ENCODE data around the gene SIGLEC1. TPM values are rescaled to one million over a fixed set of nuclear protein-coding genes. Genes with fewer than 3 reads are reported as not detected.
A peak's percentile ranks its signal among the peaks of the same experiment; 100 is the strongest.

Gene SIGLEC1
- total and polyA plus RNA-seq, 2 donors (not counting 3 experiments of a cell fraction or from before 2014, with no cell fraction given), result not detected

DNA sequence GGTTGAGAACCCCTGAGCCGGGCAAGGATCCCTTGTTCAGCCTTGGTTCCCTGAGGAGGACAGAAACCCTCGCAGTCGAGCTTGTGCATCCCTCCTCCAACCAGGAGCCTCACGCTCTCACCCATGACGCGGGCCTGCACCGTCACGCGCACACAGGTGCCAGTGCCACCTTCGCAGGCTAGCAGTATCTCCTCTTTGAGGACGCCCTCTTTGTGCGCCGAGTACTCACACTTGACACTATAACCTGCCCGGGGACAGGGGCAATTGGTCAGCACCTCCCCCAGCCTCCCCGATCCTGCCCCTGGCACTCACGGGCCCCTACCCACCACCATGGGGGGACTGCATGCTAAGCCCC is 41.9 kb upstream of the SIGLEC1 start:
- POLR2A ChIA-PET, result no interaction called here
- intact Hi-C loops (cut with micrococcal nuclease), result loop anchor here (5.0 kb wide), 1 partner anchor 77 kb away; no protein-coding TSS in a partner anchor

DNA sequence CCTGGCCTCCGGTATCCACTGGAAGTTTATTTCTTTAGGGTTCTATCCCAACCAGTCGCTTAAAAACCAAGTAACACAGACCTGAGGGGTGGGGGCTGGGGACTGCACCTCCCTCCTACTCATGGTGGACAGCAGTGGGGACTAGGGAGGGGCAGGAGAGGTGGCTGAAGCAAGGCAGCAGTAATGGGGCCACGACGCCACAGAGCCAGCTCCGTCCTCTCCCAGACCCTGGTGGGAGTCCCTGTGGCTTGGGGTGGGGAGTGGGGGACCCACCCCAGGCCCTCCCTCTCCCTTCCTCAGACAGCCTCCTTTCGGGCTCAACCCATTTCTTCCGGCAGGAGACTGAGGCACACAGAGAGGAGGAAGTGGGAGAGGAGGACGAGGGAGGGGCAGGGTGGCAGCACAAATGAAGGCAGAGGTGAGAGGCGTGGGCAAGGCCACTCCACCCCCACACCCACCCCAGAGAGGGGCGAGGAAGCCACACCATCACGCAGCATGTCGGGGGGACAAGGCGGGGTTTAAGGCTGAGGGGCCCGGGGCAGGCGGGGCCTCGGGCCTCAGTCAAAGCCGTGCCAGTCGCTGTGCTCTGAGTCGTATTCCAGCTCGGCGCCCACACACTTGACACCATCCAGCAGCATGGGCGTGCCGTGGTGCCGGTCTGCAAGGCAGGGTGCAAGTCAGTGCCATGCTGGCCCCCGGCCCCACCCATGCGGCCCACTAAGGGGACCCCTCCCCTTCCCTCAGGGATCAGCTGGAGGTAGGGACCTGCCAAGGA is 41.3 kb upstream of the SIGLEC1 start:
- H3K9me1 ChIP-seq (replicated peaks; ENCODE audit: control insufficient read depth, extremely low read depth, insufficient read depth, low read length), result no peaks in the 10 kb centered on the region
- no peak for FAIRE-seq
- no peak overlapping the region for H3K4me2 ChIP-seq (ENCODE audit: insufficient read depth, low read length)
- CTCF ChIA-PET, result interaction anchor here (1.0 to 5.7 kb wide), 25 partner anchors 11 to 473 kb away, joined by 3 to 76 read pairs (median 7); partner anchors contain the start of genes ADISSP, AP5S1, CENPB and SPEF1
- no peaks in the 10 kb centered on the region for H3K27me3 ChIP-seq (ENCODE audit: control insufficient read depth in 2 of 2, insufficient read depth in 2 of 2, low read length in 2 of 2)
- no peak overlapping the region for H3K27ac ChIP-seq (ENCODE audit: insufficient read depth, low read depth, low read length)
- H3K4me1 ChIP-seq (ENCODE audit: control insufficient read depth, extremely low read depth, insufficient read depth, low read length), result no peaks in the 10 kb centered on the region
- no peak for TF ChIP-seq FOS (IDR thresholded peaks at IDR 0.05; ENCODE audit: borderline replicate concordance, insufficient read depth, low read length)
- TF ChIP-seq, protein P1, sequence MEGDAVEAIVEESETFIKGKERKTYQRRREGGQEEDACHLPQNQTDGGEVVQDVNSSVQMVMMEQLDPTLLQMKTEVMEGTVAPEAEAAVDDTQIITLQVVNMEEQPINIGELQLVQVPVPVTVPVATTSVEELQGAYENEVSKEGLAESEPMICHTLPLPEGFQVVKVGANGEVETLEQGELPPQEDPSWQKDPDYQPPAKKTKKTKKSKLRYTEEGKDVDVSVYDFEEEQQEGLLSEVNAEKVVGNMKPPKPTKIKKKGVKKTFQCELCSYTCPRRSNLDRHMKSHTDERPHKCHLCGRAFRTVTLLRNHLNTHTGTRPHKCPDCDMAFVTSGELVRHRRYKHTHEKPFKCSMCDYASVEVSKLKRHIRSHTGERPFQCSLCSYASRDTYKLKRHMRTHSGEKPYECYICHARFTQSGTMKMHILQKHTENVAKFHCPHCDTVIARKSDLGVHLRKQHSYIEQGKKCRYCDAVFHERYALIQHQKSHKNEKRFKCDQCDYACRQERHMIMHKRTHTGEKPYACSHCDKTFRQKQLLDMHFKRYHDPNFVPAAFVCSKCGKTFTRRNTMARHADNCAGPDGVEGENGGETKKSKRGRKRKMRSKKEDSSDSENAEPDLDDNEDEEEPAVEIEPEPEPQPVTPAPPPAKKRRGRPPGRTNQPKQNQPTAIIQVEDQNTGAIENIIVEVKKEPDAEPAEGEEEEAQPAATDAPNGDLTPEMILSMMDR (IDR thresholded peaks at IDR 0.05; ENCODE audit: extremely low read depth in 1 of 2, insufficient read depth in 1 of 2, low read depth in 1 of 2, low read length in 2 of 2), result no peak
- no peak for TF ChIP-seq MYC (IDR thresholded peaks at IDR 0.05; ENCODE audit: low read depth, low read length)
- TF ChIP-seq EZH2 (IDR thresholded peaks at IDR 0.05; ENCODE audit: borderline replicate concordance, low read depth, low read length, severe bottlenecking), result no peak
- TF ChIP-seq POLR2AphosphoS5 (IDR thresholded peaks at IDR 0.05; ENCODE audit: insufficient read depth, low read depth, low read length), result no peak
- H2AFZ ChIP-seq (ENCODE audit: low read depth, low read length), result no peak overlapping the region
- BruUV-seq (replicated peaks), result TSS peak; percentile 88
- POLR2A ChIA-PET, result no interaction called here
- H3K4me3 ChIP-seq (replicated peaks in 1 of 3; ENCODE audit: insufficient read depth in 1 of 3, low read depth in 1 of 3, low read length in 3 of 3), result no peak overlapping the region
- no peaks in the 10 kb centered on the region for H3K9me3 ChIP-seq (replicated peaks; ENCODE audit: control insufficient read depth, insufficient read depth, low read length)
- H3K36me3 ChIP-seq (ENCODE audit: control insufficient read depth in 2 of 2, extremely low read depth in 1 of 2, insufficient read depth in 2 of 2, low read length in 2 of 2), result peaks cover 0 to 12% of the 10 kb centered on the region in 2 experiments
- no peaks in the 10 kb centered on the region for H3K79me2 ChIP-seq (ENCODE audit: control insufficient read depth, insufficient read depth, low read length)
- no peaks in the 10 kb centered on the region for H4K20me1 ChIP-seq (replicated peaks; ENCODE audit: control insufficient read depth, extremely low read depth, insufficient read depth, low read length)
- intact Hi-C loops (cut with micrococcal nuclease), result loop anchor here (1.0 to 5.0 kb wide), 5 partner anchors 15 to 102 kb away; partner anchors contain the start of gene SPEF1
- no peak for DNase-seq (ENCODE audit: low read depth, low spot score)
- no peak overlapping the region for H3K9ac ChIP-seq (replicated peaks; ENCODE audit: extremely low read depth, insufficient read depth, low read length)
- dilution Hi-C loops (cut with MboI; ENCODE audit: extremely low pct_ligation_motif_present, low sequenced_read_pairs), result no loop called here

More for the DNA sequence above, 41.9 kb upstream of the SIGLEC1 start:
- peaks cover 0 to 12% of the 10 kb centered on the region in 2 experiments for H3K36me3 ChIP-seq (ENCODE audit: control insufficient read depth in 2 of 2, extremely low read depth in 1 of 2, insufficient read depth in 2 of 2, low read length in 2 of 2)
- no peak overlapping the region for H3K4me3 ChIP-seq (replicated peaks in 1 of 3; ENCODE audit: insufficient read depth in 1 of 3, low read depth in 1 of 3, low read length in 3 of 3)
- H4K20me1 ChIP-seq (replicated peaks; ENCODE audit: control insufficient read depth, extremely low read depth, insufficient read depth, low read length), result no peaks in the 10 kb centered on the region
- H3K9me1 ChIP-seq (replicated peaks; ENCODE audit: control insufficient read depth, extremely low read depth, insufficient read depth, low read length), result no peaks in the 10 kb centered on the region
- DNase-seq (ENCODE audit: low read depth, low spot score), result no peak
- H3K9ac ChIP-seq (replicated peaks; ENCODE audit: extremely low read depth, insufficient read depth, low read length), result no peak overlapping the region
- H3K4me1 ChIP-seq (ENCODE audit: control insufficient read depth, extremely low read depth, insufficient read depth, low read length), result no peaks in the 10 kb centered on the region
- no peak for FAIRE-seq
- CTCF ChIA-PET, result interaction anchor here (1.6 to 5.7 kb wide), 9 partner anchors 12 to 101 kb away, joined by 4 to 76 read pairs (median 8); partner anchors contain the start of genes ADISSP, CENPB and SPEF1
- no peak for TF ChIP-seq FOS (IDR thresholded peaks at IDR 0.05; ENCODE audit: borderline replicate concordance, insufficient read depth, low read length)
- BruUV-seq (replicated peaks), result no TSS peak
- dilution Hi-C loops (cut with MboI; ENCODE audit: extremely low pct_ligation_motif_present, low sequenced_read_pairs), result no loop called here
- no peaks in the 10 kb centered on the region for H3K27me3 ChIP-seq (ENCODE audit: control insufficient read depth in 2 of 2, insufficient read depth in 2 of 2, low read length in 2 of 2)
- no peak overlapping the region for H2AFZ ChIP-seq (ENCODE audit: low read depth, low read length)
- no peak overlapping the region for H3K27ac ChIP-seq (ENCODE audit: insufficient read depth, low read depth, low read length)
- H3K9me3 ChIP-seq (replicated peaks; ENCODE audit: control insufficient read depth, insufficient read depth, low read length), result no peaks in the 10 kb centered on the region
- no peaks in the 10 kb centered on the region for H3K79me2 ChIP-seq (ENCODE audit: control insufficient read depth, insufficient read depth, low read length)
- H3K4me2 ChIP-seq (ENCODE audit: insufficient read depth, low read length), result no peak overlapping the region
